ENCODE measurements around the gene PPIF.
A peak's percentile ranks its signal among the peaks of the same experiment; 100 is the strongest.

The PPIF gene

GRCh38 chr10:79378383-79378646 lies 31.0 kb downstream of the PPIF start:
- DNase-seq (ENCODE audit: low spot score in 2 of 2) (no peak), ATAC-seq (replicated peaks; ENCODE audit: extremely low read depth, poor library complexity, severe bottlenecking) (no peak)
- H3K36me3 Mint-ChIP-seq (ENCODE audit: insufficient read depth), result peaks cover 3% of the 10 kb centered on the region
- H3K27ac Mint-ChIP-seq (ENCODE audit: low read depth), result no peak overlapping the region
- H3K4me1 Mint-ChIP-seq, result peaks cover 6% of the 10 kb centered on the region
- H3K4me3 Mint-ChIP-seq, result no peak overlapping the region
- no peaks in the 10 kb centered on the region for H3K9me3 Mint-ChIP-seq
- H3K27me3 Mint-ChIP-seq, result no peaks in the 10 kb centered on the region

GRCh38 chr10:79378647-79379511 lies 31.6 kb downstream of the PPIF start:
- DNase-seq (ENCODE audit: low spot score in 2 of 2) (peak in 1 of 2 donors; percentile 10), ATAC-seq (replicated peaks; ENCODE audit: extremely low read depth, poor library complexity, severe bottlenecking) (no peak)
- Mint-ChIP-seq H3K4me1 (peaks cover 6% of the 10 kb centered on the region), H3K27me3 (no peaks in the 10 kb centered on the region), H3K4me3 (no peak overlapping the region), H3K9me3 (no peaks in the 10 kb centered on the region), H3K27ac (ENCODE audit: low read depth) (no peak overlapping the region), H3K36me3 (ENCODE audit: insufficient read depth) (peaks cover 3% of the 10 kb centered on the region)

DNA sequence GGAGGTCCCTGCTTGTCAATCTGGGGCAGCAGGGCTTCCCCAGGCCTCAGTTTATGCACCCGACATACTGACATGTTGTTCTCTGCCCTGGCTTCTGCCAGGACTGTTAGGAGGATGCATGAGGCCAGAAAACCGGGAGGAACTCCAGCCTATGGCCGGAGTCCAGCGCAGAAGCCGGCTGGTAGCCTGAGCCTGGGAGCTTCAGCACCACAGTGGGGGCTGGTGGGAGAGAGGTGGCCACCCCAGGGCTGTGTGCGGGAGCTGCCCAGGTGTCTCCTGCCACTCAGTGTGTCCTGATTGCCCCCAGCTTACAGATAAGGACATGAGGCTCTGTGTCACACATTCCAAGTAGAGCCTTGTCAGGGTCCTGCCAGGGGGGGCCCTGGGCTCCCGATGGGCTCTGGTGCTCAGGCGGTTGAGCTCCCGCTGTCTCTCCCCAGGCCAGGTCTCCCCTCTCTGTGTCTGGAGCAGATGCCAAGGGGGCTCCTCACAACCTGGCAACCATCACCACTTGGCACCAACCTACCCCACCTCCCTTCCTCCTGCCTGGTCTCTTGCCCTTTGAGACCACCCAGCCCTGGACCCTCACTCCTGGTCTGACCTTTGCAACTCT lies 32.3 kb downstream of the PPIF start:
- H3K27ac Mint-ChIP-seq (ENCODE audit: low read depth), result no peak overlapping the region
- ATAC-seq (replicated peaks; ENCODE audit: extremely low read depth, poor library complexity, severe bottlenecking) (no peak), DNase-seq (ENCODE audit: low spot score in 2 of 2) (peak in 1 of 2 donors; percentile 5)
- no peak overlapping the region for H3K4me3 Mint-ChIP-seq
- no peaks in the 10 kb centered on the region for H3K9me3 Mint-ChIP-seq
- peaks cover 3% of the 10 kb centered on the region for H3K36me3 Mint-ChIP-seq (ENCODE audit: insufficient read depth)
- H3K4me1 Mint-ChIP-seq, result peaks cover 3% of the 10 kb centered on the region
- H3K27me3 Mint-ChIP-seq, result no peaks in the 10 kb centered on the region

DNA sequence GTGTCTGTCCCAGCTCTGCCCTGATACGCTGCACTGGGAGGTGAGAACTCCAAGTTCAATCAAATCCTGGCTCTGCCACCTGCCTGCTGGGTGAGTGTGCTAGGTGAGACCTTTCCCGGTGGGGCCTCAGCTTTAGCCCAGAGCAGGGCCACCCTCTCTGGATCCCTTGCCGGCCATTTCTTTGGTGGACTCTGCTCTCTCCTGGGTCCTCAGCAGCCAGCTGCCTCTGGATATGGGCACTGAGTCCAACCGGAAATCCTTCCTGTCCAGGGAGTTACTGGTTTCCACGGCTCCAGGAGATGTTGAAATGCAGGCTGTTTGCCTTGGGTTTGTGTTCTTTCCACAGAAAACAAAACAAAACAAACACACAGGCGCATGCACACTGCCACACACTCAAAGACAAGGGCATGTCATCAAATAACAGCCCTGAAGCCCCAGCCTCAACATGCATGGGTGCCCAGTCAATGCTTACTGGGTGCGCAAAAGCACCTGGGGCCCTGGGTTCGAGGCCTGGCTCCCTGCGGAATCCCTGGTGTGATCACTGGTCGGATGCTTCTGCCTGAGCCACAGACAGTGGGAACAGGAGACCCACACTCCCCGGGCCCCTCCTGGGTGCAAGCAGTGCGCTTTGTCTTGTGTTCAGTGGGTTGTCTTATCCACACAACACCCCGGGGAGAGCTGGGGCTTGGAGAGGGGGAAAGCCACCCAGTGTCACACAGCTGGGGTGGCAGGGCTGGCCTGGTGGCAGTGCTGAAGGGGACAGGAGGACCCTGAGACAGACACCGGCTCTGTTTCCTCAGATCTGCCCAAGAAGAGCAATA lies 33.1 kb downstream of the PPIF start:
- DNase-seq (ENCODE audit: low spot score in 2 of 2) (peak in 1 of 2 donors; percentile 2), ATAC-seq (replicated peaks; ENCODE audit: extremely low read depth, poor library complexity, severe bottlenecking) (no peak)
- H3K4me3 Mint-ChIP-seq, result no peak overlapping the region
- H3K4me1 Mint-ChIP-seq, result no peaks in the 10 kb centered on the region
- H3K27ac Mint-ChIP-seq (ENCODE audit: low read depth), result no peak overlapping the region
- H3K27me3 Mint-ChIP-seq, result no peaks in the 10 kb centered on the region
- no peaks in the 10 kb centered on the region for H3K9me3 Mint-ChIP-seq
- H3K36me3 Mint-ChIP-seq (ENCODE audit: insufficient read depth), result no peaks in the 10 kb centered on the region

- H3K27ac Mint-ChIP-seq (ENCODE audit: low read depth), result no peak overlapping the region
- ATAC-seq (replicated peaks; ENCODE audit: extremely low read depth, poor library complexity, severe bottlenecking) (no peak), DNase-seq (ENCODE audit: low spot score in 2 of 2) (peak in 1 of 2 donors; percentile 4)
- no peaks in the 10 kb centered on the region for H3K4me1 Mint-ChIP-seq
- no peaks in the 10 kb centered on the region for H3K27me3 Mint-ChIP-seq
- no peaks in the 10 kb centered on the region for H3K9me3 Mint-ChIP-seq
- H3K36me3 Mint-ChIP-seq (ENCODE audit: insufficient read depth), result no peaks in the 10 kb centered on the region
- no peak overlapping the region for H3K4me3 Mint-ChIP-seq
These were observed 33.9 kb downstream of the PPIF start for GRCh38 chr10:79380946-79381721.

GRCh38 chr10:79381804-79382221 lies 34.5 kb downstream of the PPIF start:
- peak in 1 of 2 donors; percentile 3 for DNase-seq (ENCODE audit: low spot score in 2 of 2)
- Mint-ChIP-seq H3K4me3 (no peak overlapping the region), H3K9me3 (no peaks in the 10 kb centered on the region)

DNA sequence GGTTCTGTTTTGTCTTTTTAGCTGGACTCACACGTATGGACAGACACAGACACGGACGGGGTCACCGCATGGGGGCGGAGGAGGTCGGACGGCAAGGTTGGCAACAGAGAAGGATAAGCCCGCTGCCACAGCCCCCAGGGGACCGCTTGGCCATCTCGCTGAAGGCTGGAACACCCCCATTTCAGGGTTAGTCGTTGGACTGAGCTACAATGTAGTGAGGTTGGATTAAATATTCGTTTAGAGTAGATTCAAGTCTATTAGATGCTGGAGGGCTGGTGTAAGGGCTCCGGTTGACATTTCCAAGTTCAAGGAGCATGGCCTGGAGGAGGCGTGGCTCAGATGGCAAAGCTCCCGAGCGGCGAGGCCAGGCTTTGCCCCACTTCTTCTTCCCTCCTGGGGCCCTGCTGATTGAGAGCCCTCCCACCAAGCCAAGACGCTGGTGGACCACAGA lies 35.2 kb downstream of the PPIF start:
- H3K36me3 Mint-ChIP-seq (ENCODE audit: insufficient read depth), result no peaks in the 10 kb centered on the region
- no peaks in the 10 kb centered on the region for H3K9me3 Mint-ChIP-seq
- H3K27me3 Mint-ChIP-seq, result no peaks in the 10 kb centered on the region
- no peak for ATAC-seq (replicated peaks; ENCODE audit: extremely low read depth, poor library complexity, severe bottlenecking)
- no peaks in the 10 kb centered on the region for H3K4me1 Mint-ChIP-seq
- H3K27ac Mint-ChIP-seq (ENCODE audit: low read depth), result no peak overlapping the region
- H3K4me3 Mint-ChIP-seq, result no peak overlapping the region
- peak in 1 of 2 donors; percentile 3 for DNase-seq (ENCODE audit: low spot score in 2 of 2)

More at GRCh38 chr10:79381804-79382221, 34.5 kb downstream of the PPIF start:
- H3K36me3 Mint-ChIP-seq (ENCODE audit: insufficient read depth), result no peaks in the 10 kb centered on the region
- H3K27me3 Mint-ChIP-seq, result no peaks in the 10 kb centered on the region
- no peak overlapping the region for H3K27ac Mint-ChIP-seq (ENCODE audit: low read depth)
- H3K4me1 Mint-ChIP-seq, result no peaks in the 10 kb centered on the region
- no peak for ATAC-seq (replicated peaks; ENCODE audit: extremely low read depth, poor library complexity, severe bottlenecking)

DNA sequence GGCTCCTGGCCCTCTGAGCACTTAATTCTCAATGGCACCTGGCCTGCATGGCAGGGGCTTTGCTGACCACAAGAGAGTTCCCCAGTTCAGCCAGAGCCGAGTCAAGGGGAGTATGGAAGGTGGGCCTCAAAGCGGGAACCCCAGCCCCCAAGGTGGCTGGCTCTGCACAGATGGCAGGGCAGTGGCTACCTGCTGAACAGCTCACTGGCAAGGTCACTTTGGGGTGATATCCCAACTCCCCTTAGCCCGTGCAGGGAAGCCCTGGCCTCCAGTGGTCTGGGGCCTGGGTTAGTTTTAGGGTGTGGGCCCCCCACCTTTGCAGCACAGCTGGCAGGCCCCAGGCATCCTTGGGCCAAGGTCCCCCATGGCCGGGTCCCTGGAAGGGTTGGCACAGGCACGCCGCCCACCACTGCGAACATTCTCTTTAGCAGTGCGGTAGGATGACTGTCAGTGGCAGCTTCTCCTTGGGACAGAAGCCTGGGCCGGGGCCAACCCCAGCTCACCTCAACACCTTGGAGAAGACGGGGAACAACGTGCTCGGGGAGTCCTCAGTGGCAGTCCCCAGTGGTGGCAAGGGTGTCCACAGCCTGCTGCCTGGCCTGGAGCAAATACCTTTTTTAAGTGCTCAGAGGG lies 36.8 kb downstream of the PPIF start:
- Mint-ChIP-seq H3K9me3 (no peaks in the 10 kb centered on the region), H3K36me3 (ENCODE audit: insufficient read depth) (no peaks in the 10 kb centered on the region), H3K4me1 (no peaks in the 10 kb centered on the region), H3K27me3 (no peaks in the 10 kb centered on the region), H3K4me3 (no peak overlapping the region), H3K27ac (ENCODE audit: low read depth) (no peak overlapping the region)
- peak in 1 of 2 donors; percentile 12 for DNase-seq (ENCODE audit: low spot score in 2 of 2)
- ATAC-seq (replicated peaks; ENCODE audit: extremely low read depth, poor library complexity, severe bottlenecking), result no peak

GRCh38 chr10:79384773-79385391 lies 37.6 kb downstream of the PPIF start:
- ATAC-seq (replicated peaks; ENCODE audit: extremely low read depth, poor library complexity, severe bottlenecking) (no peak), DNase-seq (ENCODE audit: low spot score in 2 of 2) (no peak)
- H3K27me3 Mint-ChIP-seq, result no peaks in the 10 kb centered on the region
- H3K4me3 Mint-ChIP-seq, result no peak overlapping the region
- H3K9me3 Mint-ChIP-seq, result no peaks in the 10 kb centered on the region
- no peak overlapping the region for H3K27ac Mint-ChIP-seq (ENCODE audit: low read depth)
- no peaks in the 10 kb centered on the region for H3K4me1 Mint-ChIP-seq
- no peaks in the 10 kb centered on the region for H3K36me3 Mint-ChIP-seq (ENCODE audit: insufficient read depth)

GRCh38 chr10:79385392-79385795 lies 38.1 kb downstream of the PPIF start:
- Mint-ChIP-seq H3K4me3 (no peak overlapping the region), H3K27me3 (no peaks in the 10 kb centered on the region), H3K36me3 (ENCODE audit: insufficient read depth) (no peaks in the 10 kb centered on the region), H3K27ac (ENCODE audit: low read depth) (no peak overlapping the region), H3K9me3 (no peaks in the 10 kb centered on the region), H3K4me1 (no peaks in the 10 kb centered on the region)
- ATAC-seq (replicated peaks; ENCODE audit: extremely low read depth, poor library complexity, severe bottlenecking), result no peak
- DNase-seq (ENCODE audit: low spot score in 2 of 2), result no peak

DNA sequence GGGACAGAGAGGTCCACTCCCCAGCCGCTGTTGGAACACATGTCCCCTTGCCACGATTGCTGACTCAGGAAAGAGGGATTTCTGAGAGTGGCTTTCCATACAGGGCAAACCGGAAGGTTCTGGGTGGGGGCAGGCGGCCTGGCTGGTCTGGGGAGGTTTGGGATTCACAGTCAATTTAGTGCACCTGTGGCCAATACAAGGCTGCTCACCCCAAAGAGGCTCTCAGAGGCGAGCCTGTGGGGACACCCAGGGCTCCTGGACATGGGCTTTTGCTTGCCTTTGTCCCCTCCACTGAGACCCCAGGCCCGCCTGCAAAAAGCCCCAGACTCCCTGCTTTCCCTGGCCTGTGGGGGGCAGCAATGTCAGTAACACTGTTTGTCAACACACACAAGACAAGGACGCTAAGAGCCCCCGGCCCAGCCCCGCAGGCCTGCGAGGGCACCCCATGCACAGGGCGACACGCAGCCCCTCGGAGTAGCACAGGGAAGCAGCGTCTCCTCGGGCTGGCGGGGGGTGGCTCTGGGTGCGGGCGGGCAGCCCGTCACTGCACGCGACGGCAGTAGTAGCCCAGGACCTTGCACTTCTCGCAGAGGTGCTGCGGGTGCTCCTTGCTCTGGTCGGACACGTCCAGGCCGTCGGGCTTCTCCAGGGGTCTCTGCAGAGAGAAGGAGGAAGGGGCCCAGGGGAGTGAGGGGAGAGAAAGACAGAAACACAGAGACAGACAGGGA lies 38.7 kb downstream of the PPIF start:
- Mint-ChIP-seq H3K36me3 (ENCODE audit: insufficient read depth) (no peaks in the 10 kb centered on the region), H3K27me3 (no peaks in the 10 kb centered on the region), H3K4me3 (no peak overlapping the region), H3K4me1 (no peaks in the 10 kb centered on the region), H3K27ac (ENCODE audit: low read depth) (no peak overlapping the region), H3K9me3 (no peaks in the 10 kb centered on the region)
- ATAC-seq (replicated peaks; ENCODE audit: extremely low read depth, poor library complexity, severe bottlenecking) (no peak), DNase-seq (ENCODE audit: low spot score in 2 of 2) (no peak)

All from central memory CD8-positive, alpha-beta T cell (primary cell).